GM13977 (cell line): Measurements from ENCODE around the gene RARG.

Experiments used
- DNase-seq: peaks from one replicate; pipeline ENCODE4 v3.0.0; 2012; ENCODE audit warnings: low spot score
- in situ Hi-C: fragments of 300-500 bp; cut with MboI; formaldehyde crosslinking; loops from one replicate; pipeline ENCODE4 v1.12.0; 2022; ENCODE audit warnings: low sequenced_read_pairs, low pct_unique_long_range_greater_than_20kb, mixed read lengths, inconsistent platforms; ENCODE audit not compliant: unreplicated experiment
- TF ChIP-seq, protein P1 (sequence below): IDR thresholded peaks from 2 replicates; pipeline ENCODE4 v1.5.1; 2012; ENCODE audit warnings: mild to moderate bottlenecking, control low read depth; ENCODE audit not compliant: insufficient read depth; ENCODE audit errors: extremely low read depth, missing control alignments

Gene RARG

DNA sequence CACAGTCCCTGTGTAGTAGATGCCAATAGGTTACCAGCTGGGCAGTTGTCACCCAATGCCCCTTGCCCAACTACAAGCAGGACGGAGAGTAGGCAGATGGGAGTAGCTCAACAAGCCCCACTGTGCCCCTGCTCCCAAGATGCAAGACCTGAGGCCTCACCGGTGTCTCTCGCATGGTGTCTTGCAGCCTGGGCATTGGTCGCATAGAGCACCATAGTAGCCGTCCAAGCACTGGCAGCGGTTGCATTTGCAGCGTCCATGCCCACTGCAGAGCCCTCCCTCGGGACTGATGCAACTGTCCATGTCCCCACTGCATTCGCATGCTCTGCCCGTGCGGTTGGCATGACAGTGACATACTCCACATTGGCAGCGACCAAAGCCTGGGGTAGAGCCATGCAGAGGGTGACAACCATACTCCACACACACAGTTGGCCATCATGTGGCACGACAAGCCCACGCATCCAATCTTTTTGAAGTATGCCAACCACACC is 39.4 kb downstream of the RARG start:
- in situ Hi-C loops = no loop called here
- TF ChIP-seq, protein P1, sequence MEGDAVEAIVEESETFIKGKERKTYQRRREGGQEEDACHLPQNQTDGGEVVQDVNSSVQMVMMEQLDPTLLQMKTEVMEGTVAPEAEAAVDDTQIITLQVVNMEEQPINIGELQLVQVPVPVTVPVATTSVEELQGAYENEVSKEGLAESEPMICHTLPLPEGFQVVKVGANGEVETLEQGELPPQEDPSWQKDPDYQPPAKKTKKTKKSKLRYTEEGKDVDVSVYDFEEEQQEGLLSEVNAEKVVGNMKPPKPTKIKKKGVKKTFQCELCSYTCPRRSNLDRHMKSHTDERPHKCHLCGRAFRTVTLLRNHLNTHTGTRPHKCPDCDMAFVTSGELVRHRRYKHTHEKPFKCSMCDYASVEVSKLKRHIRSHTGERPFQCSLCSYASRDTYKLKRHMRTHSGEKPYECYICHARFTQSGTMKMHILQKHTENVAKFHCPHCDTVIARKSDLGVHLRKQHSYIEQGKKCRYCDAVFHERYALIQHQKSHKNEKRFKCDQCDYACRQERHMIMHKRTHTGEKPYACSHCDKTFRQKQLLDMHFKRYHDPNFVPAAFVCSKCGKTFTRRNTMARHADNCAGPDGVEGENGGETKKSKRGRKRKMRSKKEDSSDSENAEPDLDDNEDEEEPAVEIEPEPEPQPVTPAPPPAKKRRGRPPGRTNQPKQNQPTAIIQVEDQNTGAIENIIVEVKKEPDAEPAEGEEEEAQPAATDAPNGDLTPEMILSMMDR = no peak
- DNase-seq = no peak

DNA sequence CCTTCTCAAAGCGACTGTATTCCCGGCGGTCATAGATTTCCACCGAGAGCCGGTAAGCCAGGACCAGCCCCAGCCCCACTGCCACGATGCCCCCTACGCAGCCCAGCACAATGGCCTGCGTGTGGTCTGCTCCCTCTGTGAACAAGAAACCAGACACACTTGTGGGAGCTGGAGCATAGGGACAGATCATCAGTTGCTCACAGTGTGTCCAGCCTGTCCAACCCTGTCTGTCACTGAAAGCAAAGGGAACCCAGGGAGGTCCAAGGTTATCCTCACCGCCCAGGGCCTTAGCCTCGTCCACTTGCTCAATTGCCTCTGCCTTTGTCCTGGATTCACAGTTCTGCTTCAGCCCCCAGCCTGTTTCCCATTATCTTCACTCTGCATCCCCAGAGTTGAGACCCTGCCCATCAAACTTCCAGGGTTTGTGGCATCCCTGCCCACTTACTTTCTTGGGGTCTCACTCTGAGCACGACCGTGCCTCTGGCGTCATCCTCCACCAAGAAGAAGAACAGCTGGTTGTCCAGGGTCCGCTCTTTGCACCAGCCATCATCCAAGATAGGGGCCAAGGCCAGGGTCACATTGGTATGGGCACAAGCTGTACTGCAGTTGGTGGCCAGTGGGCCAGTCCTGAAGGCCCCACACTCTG is 40.0 kb downstream of the RARG start:
- no peak for DNase-seq
- in situ Hi-C loops = no loop called here

DNA sequence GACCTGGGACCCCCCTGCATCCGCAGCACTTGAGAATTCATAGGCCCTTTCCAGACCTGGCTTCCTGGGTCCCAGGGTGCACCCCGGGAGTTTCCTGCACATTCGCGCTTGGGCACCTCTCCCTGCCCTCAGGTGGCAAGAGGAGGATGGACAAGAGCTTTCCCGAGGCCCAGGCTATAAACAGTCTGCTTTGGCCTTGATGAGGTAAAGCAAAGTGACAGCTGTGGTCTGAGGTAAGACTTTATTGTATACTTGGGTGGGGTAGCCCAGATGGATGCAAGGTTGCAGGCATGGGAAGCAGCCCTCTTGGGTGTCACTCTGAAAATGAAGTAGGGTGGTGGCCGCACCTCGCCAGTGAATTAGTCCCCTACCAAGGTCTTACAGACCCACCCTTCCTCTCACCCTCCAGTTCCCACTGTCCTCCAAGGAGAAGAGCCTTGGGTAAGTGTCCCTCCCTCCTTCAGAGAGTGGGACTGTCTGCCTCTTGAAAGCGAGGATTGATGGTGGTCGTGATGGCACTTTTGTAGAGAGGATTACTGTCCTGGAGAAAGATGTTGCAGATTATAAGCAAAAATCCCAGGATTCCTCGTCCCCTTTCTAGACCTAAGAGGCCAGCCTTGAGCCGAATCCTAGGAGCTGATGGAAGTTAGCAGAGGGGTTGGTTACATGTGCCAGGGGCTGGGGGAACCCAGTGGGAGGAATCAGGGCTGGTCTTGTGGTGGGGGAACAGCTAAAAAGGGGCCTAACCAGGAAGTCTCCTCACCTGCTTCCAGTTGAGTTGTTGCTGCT is 40.7 kb downstream of the RARG start:
- in situ Hi-C loops = no loop called here
- TF ChIP-seq, protein P1 = no peak
- DNase-seq = no peak

More for the DNA sequence above, 40.0 kb downstream of the RARG start:
- TF ChIP-seq, protein P1 = no peak

DNA sequence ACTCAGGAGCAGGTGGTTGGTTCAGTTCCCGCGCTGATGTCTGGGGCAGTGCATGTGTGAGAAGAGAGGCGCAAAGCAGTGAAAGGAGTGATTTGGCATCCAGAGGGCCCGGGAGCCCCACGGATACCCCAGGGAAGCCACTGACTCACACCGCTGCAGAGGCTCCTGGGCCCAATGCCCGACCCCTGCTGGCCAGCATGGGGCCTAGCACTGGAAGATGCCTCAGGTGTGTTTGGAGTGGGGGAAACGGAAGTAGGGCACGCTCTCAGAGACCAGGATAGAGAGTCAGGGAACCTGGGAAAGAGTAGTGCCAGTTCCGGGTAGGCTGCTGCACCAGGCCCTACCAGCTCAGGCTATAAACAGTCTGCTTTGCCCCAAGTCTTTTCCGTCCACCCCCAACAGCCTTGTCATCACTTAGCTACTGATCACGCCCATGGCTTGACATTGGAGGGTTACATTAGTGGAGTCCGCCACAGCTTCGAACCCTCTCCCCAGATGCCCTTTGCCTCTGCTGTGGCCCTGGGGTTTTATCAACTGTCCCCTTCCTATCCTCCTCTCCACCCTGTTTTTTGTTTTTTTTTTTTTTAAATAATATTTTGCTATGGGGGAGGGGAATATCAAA is 41.8 kb downstream of the RARG start:
- TF ChIP-seq, protein P1 = peak; percentile 71
- in situ Hi-C loops = no loop called here
- no peak for DNase-seq

DNA sequence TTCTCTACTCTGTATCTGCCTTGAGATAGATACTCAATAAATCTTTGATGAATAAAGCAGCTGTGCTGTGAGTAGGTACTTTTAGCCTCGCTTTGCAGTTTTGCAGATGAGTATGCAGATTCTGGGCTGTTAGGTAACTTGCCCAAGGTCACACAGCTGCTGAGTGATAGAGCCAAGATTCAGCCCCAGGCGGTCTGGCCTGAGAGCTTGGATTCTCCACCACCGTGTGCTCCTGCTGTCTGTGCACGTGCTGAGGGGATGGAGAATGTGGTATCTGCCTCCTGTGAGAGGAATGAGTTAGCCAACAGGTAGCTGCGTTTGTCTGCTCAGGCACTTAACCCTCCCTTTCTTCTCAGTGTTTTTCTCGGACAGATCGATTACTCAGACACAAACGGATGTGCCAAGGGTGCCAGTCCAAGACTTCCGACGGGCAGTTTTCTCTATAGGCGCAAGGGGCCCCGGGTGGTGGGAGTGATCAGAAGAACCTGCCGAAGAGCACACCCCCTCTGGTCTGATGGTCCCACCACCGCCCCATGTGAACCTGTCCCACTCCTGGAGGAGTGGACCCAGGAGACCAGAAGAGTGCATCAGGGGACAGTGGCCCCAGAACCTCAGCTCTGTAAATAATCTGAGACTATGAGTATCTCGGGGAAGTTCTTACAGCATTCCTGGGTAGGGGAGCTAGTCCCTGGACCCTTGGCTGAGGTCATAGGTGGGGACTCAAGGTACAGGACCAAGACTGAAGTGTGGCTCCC is 44.7 kb downstream of the RARG start:
- in situ Hi-C loops = no loop called here
- TF ChIP-seq, protein P1 = no peak
- DNase-seq = no peak

DNA sequence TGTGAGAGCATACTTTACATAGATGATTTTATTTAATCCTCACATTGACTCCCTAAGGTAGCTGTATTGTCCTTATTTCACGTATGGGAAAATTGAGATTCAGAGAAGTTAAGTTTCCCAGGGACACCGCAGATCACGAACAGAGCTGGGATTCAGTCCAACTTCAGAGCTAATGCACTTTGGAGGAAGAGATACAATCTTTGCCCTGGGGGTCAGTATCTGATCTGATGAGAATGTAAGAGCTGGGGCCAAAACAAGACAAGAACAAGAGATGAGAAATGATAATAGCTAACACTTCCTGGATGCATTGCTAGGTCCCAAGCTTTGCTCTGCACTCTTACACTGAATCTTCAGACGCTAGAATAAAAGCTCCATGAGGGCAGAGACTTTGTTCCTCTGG is 45.3 kb downstream of the RARG start:
- TF ChIP-seq, protein P1 = no peak
- in situ Hi-C loops = no loop called here
- no peak for DNase-seq
